HCT116 (cell line): ENCODE data around the gene KRT37.

Experiments used
- EZH2phosphoT487 ChIP-seq: fragments of 200-600 bp; IDR thresholded peaks from 2 replicates; pipeline ENCODE4 v1.6.1; 2018; ENCODE audit warnings: antibody characterized with exemption, borderline replicate concordance
- POLR2A ChIP-seq: IDR thresholded peaks from 2 replicates; pipeline ENCODE4 v1.7.0; 2011; ENCODE audit warnings: borderline replicate concordance; ENCODE audit not compliant: insufficient read depth, insufficient read length; ENCODE audit errors: extremely low read depth
- ZFX ChIP-seq: fragments of 450-650 bp; IDR thresholded peaks from 2 replicates; pipeline ENCODE4 v1.6.1; 2017
- ZNF274 ChIP-seq: fragments of 200-500 bp; sonication (Bioruptor generic); IDR thresholded peaks from 2 replicates; pipeline ENCODE4 v1.6.1; 2014; ENCODE audit warnings: mild to moderate bottlenecking, low read depth, low read length, inconsistent platforms
- TF ChIP-seq, protein P1 (sequence below), 3 experiments: fragments of 200-600 bp in 1 of 3; sonication (generic) in 1 of 3; IDR thresholded peaks in 2 of 3; conservative IDR thresholded peaks in 1 of 3; 2 replicates each; pipeline ENCODE4 v1.5.1; 2012 to 2017; ENCODE audit warnings: low read depth in 2 of 3, low read length in 2 of 3, antibody characterized with exemption in 1 of 3, borderline replicate concordance in 1 of 3, control low read depth in 1 of 3, mild to moderate bottlenecking in 1 of 3, mixed read lengths in 1 of 3, mixed run types in 1 of 3, moderate library complexity in 1 of 3; ENCODE audit not compliant: insufficient read depth in 1 of 3

DNA sequence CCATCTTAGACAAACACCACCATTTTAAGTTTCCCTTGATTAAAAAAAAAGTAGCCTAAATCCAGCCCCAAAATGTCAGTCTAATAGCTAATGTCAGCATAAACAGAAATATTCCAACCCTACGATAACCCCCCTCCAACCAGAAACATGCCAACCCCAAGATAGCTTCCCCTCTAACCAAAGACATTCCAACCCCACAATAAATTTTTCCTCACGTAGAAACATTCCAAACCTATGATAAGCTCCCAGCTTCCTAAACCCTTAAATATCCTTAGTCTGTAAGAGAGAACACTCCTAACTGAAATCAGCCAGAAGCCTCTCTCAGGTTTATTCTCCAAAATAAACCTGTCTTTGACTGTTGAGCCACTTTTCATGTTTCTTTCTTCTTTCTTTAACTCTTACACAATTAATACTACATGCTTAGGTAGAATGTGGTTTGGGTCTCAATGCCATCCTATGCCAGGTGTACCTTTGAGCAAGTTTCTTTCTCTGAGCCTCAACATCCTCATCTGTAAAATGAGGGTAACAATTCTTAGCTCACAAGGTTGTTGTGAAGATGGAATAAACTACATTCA lies 26.9 kb upstream of the KRT37 start:
- TF ChIP-seq ZNF274: no peak
- TF ChIP-seq EZH2phosphoT487: no peak
- TF ChIP-seq, protein P1, sequence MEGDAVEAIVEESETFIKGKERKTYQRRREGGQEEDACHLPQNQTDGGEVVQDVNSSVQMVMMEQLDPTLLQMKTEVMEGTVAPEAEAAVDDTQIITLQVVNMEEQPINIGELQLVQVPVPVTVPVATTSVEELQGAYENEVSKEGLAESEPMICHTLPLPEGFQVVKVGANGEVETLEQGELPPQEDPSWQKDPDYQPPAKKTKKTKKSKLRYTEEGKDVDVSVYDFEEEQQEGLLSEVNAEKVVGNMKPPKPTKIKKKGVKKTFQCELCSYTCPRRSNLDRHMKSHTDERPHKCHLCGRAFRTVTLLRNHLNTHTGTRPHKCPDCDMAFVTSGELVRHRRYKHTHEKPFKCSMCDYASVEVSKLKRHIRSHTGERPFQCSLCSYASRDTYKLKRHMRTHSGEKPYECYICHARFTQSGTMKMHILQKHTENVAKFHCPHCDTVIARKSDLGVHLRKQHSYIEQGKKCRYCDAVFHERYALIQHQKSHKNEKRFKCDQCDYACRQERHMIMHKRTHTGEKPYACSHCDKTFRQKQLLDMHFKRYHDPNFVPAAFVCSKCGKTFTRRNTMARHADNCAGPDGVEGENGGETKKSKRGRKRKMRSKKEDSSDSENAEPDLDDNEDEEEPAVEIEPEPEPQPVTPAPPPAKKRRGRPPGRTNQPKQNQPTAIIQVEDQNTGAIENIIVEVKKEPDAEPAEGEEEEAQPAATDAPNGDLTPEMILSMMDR (IDR thresholded peaks at IDR 0.05 in 2 of 3, conservative IDR thresholded peaks at IDR 0.05 in 1 of 3; ENCODE audit: borderline replicate concordance in 1 of 3, insufficient read depth in 1 of 3, low read depth in 2 of 3, low read length in 2 of 3): no peak
- no peak for TF ChIP-seq POLR2A
- TF ChIP-seq ZFX: no peak
